Fibroblast of skin of scalp (primary cell): Measurements from ENCODE around the gene FCHSD2.
"Not testable (repeated sequence)": the region's sequence is repeated elsewhere in the genome, so short reads cannot be mapped to it uniquely, and the experiment has no call there.

Experiments
- DNase-seq: peaks from one replicate; pipeline ENCODE4 v3.0.0-alpha.2; 2013

Gene FCHSD2

GRCh38 chr11:72814286-72815109 lies 327.6 kb downstream of the FCHSD2 start, which contains the start of gene ATG16L2:
Gene ATG16L2, plus strand, starts transcription at chr11:72814411. Its CDS starts 35 bp downstream, at chr11:72814446.
- DNase-seq = peak; percentile 85

- DNase-seq = peak; percentile 75
Measured at GRCh38 chr11:72813740-72814285, 328.3 kb downstream of the FCHSD2 start.

- DNase-seq = peak; percentile 54
Measured at GRCh38 chr11:72812967-72813739, 329.0 kb downstream of the FCHSD2 start.

GRCh38 chr11:72812604-72812966 lies 329.5 kb downstream of the FCHSD2 start:
- no peak for DNase-seq

- not testable (repeated sequence) for DNase-seq
Measured at GRCh38 chr11:72811686-72812085, 330.4 kb downstream of the FCHSD2 start.

- DNase-seq = peak; percentile 86
Measured at GRCh38 chr11:72808331-72808798, 333.8 kb downstream of the FCHSD2 start.

GRCh38 chr11:72807792-72808191 lies 334.3 kb downstream of the FCHSD2 start:
- DNase-seq = no peak

GRCh38 chr11:72807021-72807693 lies 335.0 kb downstream of the FCHSD2 start:
- peak; percentile 64 for DNase-seq

- DNase-seq = not testable (repeated sequence)
Measured at GRCh38 chr11:72806378-72806777, 335.7 kb downstream of the FCHSD2 start.

- no peak for DNase-seq
Measured at GRCh38 chr11:72805216-72805615, 336.9 kb downstream of the FCHSD2 start.

GRCh38 chr11:72802822-72803221 lies 339.3 kb downstream of the FCHSD2 start:
- no peak for DNase-seq

GRCh38 chr11:72799441-72799840 lies 342.7 kb downstream of the FCHSD2 start:
- no peak for DNase-seq

- DNase-seq = no peak
Measured at GRCh38 chr11:72798361-72798760, 343.8 kb downstream of the FCHSD2 start.

GRCh38 chr11:72793425-72794367 lies 348.4 kb downstream of the FCHSD2 start, which contains the start of gene STARD10:
Gene STARD10, minus strand, starts transcription at chr11:72794047. Its CDS starts 12,866 bp downstream, at chr11:72781181.
- DNase-seq = peak; percentile 96

- no peak for DNase-seq
Measured at GRCh38 chr11:72793076-72793424, 349.1 kb downstream of the FCHSD2 start.

- DNase-seq = no peak
Measured at GRCh38 chr11:72792437-72793021, 349.6 kb downstream of the FCHSD2 start.

- not testable (repeated sequence) for DNase-seq
Measured at GRCh38 chr11:72791228-72791627, 350.9 kb downstream of the FCHSD2 start.

GRCh38 chr11:72789493-72790131 lies 352.5 kb downstream of the FCHSD2 start:
- peak; percentile 93 for DNase-seq

GRCh38 chr11:72788241-72788640 lies 353.9 kb downstream of the FCHSD2 start:
- no peak for DNase-seq
